Ectodermal cell (in vitro differentiated cells): ENCODE results near the gene MYH10.

ENCODE experiments used
- H3K27ac ChIP-seq: 2 replicates; pipeline ENCODE4 v1.7.0; 2013; ENCODE audit warnings: mild to moderate bottlenecking, low read depth, low read length; ENCODE audit not compliant: insufficient read depth, poor library complexity, severe bottlenecking
- H3K27me3 ChIP-seq: 2 replicates; pipeline ENCODE4 v1.7.0; 2013; ENCODE audit warnings: mild to moderate bottlenecking, low read length; ENCODE audit not compliant: insufficient read depth, control insufficient read depth, poor library complexity, severe bottlenecking
- H3K36me3 ChIP-seq: one replicate; pipeline ENCODE4 v1.7.0; 2013; ENCODE audit warnings: low read length; ENCODE audit not compliant: control insufficient read depth, insufficient read depth
- H3K4me1 ChIP-seq: one replicate; pipeline ENCODE4 v1.7.0; 2013; ENCODE audit warnings: low read length; ENCODE audit not compliant: control insufficient read depth, insufficient read depth
- H3K4me3 ChIP-seq: 2 replicates; pipeline ENCODE4 v1.7.0; 2013; ENCODE audit warnings: low read depth, low read length, control low read depth; ENCODE audit not compliant: insufficient read depth
- H3K9me3 ChIP-seq: 2 replicates; pipeline ENCODE4 v1.7.0; 2013; ENCODE audit warnings: mild to moderate bottlenecking, low read length, moderate library complexity; ENCODE audit not compliant: control insufficient read depth
- WGBS, 2 experiments: methylation state at CpG; one replicate each; pipeline ENCODE4 v1.1.7; 2013; ENCODE audit warnings: missing lambda C conversion rate in 2 of 2; 5-methylcytosine and 5-hydroxymethylcytosine counted together

Gene MYH10

GRCh38 chr17:8480011-8480976, 150.2 kb downstream of the MYH10 start:
- Histone ChIP-seq H3K4me1 (no peaks in the 10 kb centered on the region), H3K27me3 (no peaks in the 10 kb centered on the region), H3K27ac (no peak overlapping the region), H3K4me3 (no peak overlapping the region), H3K9me3 (no peaks in the 10 kb centered on the region), H3K36me3 (peaks cover 81% of the 10 kb centered on the region)
- WGBS, 2 experiments = 95 to 97% methylated on average over 33 of the region's 33 CpGs

GRCh38 chr17:8479431-8479947, 151.0 kb downstream of the MYH10 start:
- Histone ChIP-seq H3K4me3 (no peak overlapping the region), H3K27me3 (no peaks in the 10 kb centered on the region), H3K27ac (no peak overlapping the region), H3K9me3 (no peaks in the 10 kb centered on the region), H3K4me1 (no peaks in the 10 kb centered on the region), H3K36me3 (peaks cover 83% of the 10 kb centered on the region)
- 91 to 92% methylated on average over 11 of the region's 11 CpGs for WGBS, 2 experiments

GRCh38 chr17:8477715-8478441, 152.6 kb downstream of the MYH10 start:
- peaks cover 87% of the 10 kb centered on the region for H3K36me3 ChIP-seq
- H3K27me3 ChIP-seq = no peaks in the 10 kb centered on the region
- H3K4me3 ChIP-seq = no peak overlapping the region
- WGBS, 2 experiments = 97 to 98% methylated on average over 22 of the region's 22 CpGs
- no peak overlapping the region for H3K27ac ChIP-seq
- H3K9me3 ChIP-seq = no peaks in the 10 kb centered on the region
- no peaks in the 10 kb centered on the region for H3K4me1 ChIP-seq

- 95 to 97% methylated on average over 8 of the region's 8 CpGs for WGBS, 2 experiments
- H3K4me3 ChIP-seq = no peak overlapping the region
- H3K27me3 ChIP-seq = no peaks in the 10 kb centered on the region
- peaks cover 82% of the 10 kb centered on the region for H3K36me3 ChIP-seq
- H3K27ac ChIP-seq = no peak overlapping the region
- H3K4me1 ChIP-seq = no peaks in the 10 kb centered on the region
- H3K9me3 ChIP-seq = no peaks in the 10 kb centered on the region
These were observed 153.4 kb downstream of the MYH10 start for GRCh38 chr17:8477171-8477570.

- Histone ChIP-seq H3K27me3 (no peaks in the 10 kb centered on the region), H3K4me3 (no peak overlapping the region), H3K36me3 (peaks cover 78% of the 10 kb centered on the region), H3K4me1 (no peaks in the 10 kb centered on the region), H3K27ac (no peak overlapping the region), H3K9me3 (no peaks in the 10 kb centered on the region)
- WGBS, 2 experiments = 95 to 96% methylated on average over 22 of the region's 22 CpGs
These were observed 153.8 kb downstream of the MYH10 start for GRCh38 chr17:8476741-8477140.

GRCh38 chr17:8475781-8476180, 154.7 kb downstream of the MYH10 start:
- Histone ChIP-seq H3K27me3 (no peaks in the 10 kb centered on the region), H3K27ac (no peak overlapping the region), H3K36me3 (peaks cover 74% of the 10 kb centered on the region), H3K4me1 (no peaks in the 10 kb centered on the region), H3K9me3 (no peaks in the 10 kb centered on the region), H3K4me3 (no peak overlapping the region)
- 95 to 97% methylated on average over 16 of the region's 16 CpGs for WGBS, 2 experiments

- H3K4me1 ChIP-seq = no peaks in the 10 kb centered on the region
- no peaks in the 10 kb centered on the region for H3K27me3 ChIP-seq
- H3K4me3 ChIP-seq = no peak overlapping the region
- 97% methylated on average over 9 of the region's 9 CpGs for WGBS, 2 experiments
- H3K36me3 ChIP-seq = peaks cover 69% of the 10 kb centered on the region
- no peaks in the 10 kb centered on the region for H3K9me3 ChIP-seq
- no peak overlapping the region for H3K27ac ChIP-seq
These were observed 155.3 kb downstream of the MYH10 start for GRCh38 chr17:8475227-8475626.

- WGBS, 2 experiments = 93 to 96% methylated on average over 15 of the region's 15 CpGs
- H3K4me1 ChIP-seq = no peaks in the 10 kb centered on the region
- H3K27ac ChIP-seq = no peak overlapping the region
- no peaks in the 10 kb centered on the region for H3K9me3 ChIP-seq
- H3K36me3 ChIP-seq = peaks cover 66% of the 10 kb centered on the region
- no peaks in the 10 kb centered on the region for H3K27me3 ChIP-seq
- no peak overlapping the region for H3K4me3 ChIP-seq
These were observed 155.7 kb downstream of the MYH10 start for GRCh38 chr17:8474826-8475225.

- WGBS, 2 experiments = 94 to 95% methylated on average over 13 of the region's 13 CpGs
- no peak overlapping the region for H3K27ac ChIP-seq
- no peak overlapping the region for H3K4me3 ChIP-seq
- no peaks in the 10 kb centered on the region for H3K27me3 ChIP-seq
- H3K36me3 ChIP-seq = peaks cover 55% of the 10 kb centered on the region
- H3K9me3 ChIP-seq = no peaks in the 10 kb centered on the region
- no peaks in the 10 kb centered on the region for H3K4me1 ChIP-seq
These were observed 156.9 kb downstream of the MYH10 start for GRCh38 chr17:8473451-8474192.
